SU-DHL-6 (cell line): ENCODE results near the gene AFF4.

Experiments
- CTCF ChIP-seq: fragments of 200-600 bp; sonication (generic); IDR thresholded peaks from one replicate; pipeline ENCODE4 v1.5.1; 2017; ENCODE audit warnings: antibody characterized with exemption, mild to moderate bottlenecking, low read length, moderate library complexity; ENCODE audit not compliant: insufficient read depth, poor library complexity, severe bottlenecking
- EZH2phosphoT487 ChIP-seq: fragments of 200-600 bp; sonication (generic), shearing (Covaris generic); conservative IDR thresholded peaks from 2 replicates; pipeline ENCODE4 v1.6.1; 2018; ENCODE audit warnings: mild to moderate bottlenecking, antibody characterized with exemption, low read length, moderate library complexity, mixed read lengths

GRCh38 chr5:132971483-132972435, 8.3 kb upstream of the AFF4 start:
- TF ChIP-seq CTCF = no peak
- TF ChIP-seq EZH2phosphoT487 = no peak
